ENCODE measurements around the gene NAA38.

Gene NAA38

DNA sequence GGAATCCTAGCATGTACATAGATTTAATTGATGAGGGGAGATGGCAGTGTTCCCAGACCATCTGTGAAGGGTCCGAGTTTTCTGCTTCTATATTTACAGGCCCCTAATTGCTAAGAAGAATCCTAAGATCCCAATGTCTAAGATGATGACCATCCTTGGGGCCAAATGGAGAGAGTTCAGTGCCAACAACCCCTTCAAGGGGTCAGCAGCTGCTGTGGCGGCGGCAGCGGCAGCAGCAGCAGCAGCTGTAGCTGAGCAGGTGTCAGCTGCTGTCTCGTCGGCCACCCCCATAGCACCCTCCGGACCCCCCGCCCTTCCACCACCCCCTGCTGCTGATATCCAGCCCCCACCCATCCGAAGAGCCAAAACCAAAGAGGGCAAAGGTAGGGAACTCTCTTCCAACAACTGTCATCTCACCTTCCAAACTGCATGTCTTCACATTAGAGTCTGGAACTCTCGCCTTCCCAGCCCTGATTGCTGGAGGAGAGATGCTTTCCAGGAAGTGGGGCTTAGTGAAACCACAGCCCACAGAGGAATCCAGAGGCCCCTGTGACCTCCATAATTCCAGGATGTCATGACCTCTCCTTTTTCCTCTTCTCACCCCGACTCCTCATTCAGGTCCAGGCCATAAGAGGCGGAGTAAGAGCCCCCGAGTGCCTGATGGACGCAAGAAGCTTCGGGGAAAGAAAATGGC is 36.0 kb upstream of the NAA38 start:
- no peaks in the 10 kb centered on the region for H3K79me2 ChIP-seq (ENCODE audit: low read length)
- no peak overlapping the region for H3K27ac ChIP-seq (ENCODE audit: low read length)
- H3K36me3 ChIP-seq (replicated peaks; ENCODE audit: insufficient read depth, low read length) = no peaks in the 10 kb centered on the region
- no peak overlapping the region for H3K9ac ChIP-seq (ENCODE audit: low read length)
- no peaks in the 10 kb centered on the region for H4K20me1 ChIP-seq (ENCODE audit: insufficient read depth, low read length)
- no peak overlapping the region for H2AFZ ChIP-seq (ENCODE audit: low read length)
- H3K27me3 ChIP-seq (replicated peaks; ENCODE audit: insufficient read depth, low read length) = peaks cover 42% of the 10 kb centered on the region
- no peak overlapping the region for H3K4me3 ChIP-seq (ENCODE audit: low read length)
- no peak for DNase-seq
- no peaks in the 10 kb centered on the region for H3K9me2 ChIP-seq (replicated peaks; ENCODE audit: insufficient read depth, low read length)
- TF ChIP-seq EZH2 (optimal IDR thresholded peaks at IDR 0.05; ENCODE audit: low read depth, low read length) (no peak), EZH2phosphoT487 (IDR thresholded peaks at IDR 0.05; ENCODE audit: low read length) (no peak)
- TF ChIP-seq, protein P1, sequence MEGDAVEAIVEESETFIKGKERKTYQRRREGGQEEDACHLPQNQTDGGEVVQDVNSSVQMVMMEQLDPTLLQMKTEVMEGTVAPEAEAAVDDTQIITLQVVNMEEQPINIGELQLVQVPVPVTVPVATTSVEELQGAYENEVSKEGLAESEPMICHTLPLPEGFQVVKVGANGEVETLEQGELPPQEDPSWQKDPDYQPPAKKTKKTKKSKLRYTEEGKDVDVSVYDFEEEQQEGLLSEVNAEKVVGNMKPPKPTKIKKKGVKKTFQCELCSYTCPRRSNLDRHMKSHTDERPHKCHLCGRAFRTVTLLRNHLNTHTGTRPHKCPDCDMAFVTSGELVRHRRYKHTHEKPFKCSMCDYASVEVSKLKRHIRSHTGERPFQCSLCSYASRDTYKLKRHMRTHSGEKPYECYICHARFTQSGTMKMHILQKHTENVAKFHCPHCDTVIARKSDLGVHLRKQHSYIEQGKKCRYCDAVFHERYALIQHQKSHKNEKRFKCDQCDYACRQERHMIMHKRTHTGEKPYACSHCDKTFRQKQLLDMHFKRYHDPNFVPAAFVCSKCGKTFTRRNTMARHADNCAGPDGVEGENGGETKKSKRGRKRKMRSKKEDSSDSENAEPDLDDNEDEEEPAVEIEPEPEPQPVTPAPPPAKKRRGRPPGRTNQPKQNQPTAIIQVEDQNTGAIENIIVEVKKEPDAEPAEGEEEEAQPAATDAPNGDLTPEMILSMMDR (IDR thresholded peaks at IDR 0.05; ENCODE audit: low read length) = no peak
- no peaks in the 10 kb centered on the region for H3F3A ChIP-seq (ENCODE audit: insufficient read depth, low read length)
- no peak overlapping the region for H3K4me2 ChIP-seq (ENCODE audit: low read depth, low read length)
- no peaks in the 10 kb centered on the region for H3K4me1 ChIP-seq (ENCODE audit: low read length)
- H3K9me3 ChIP-seq (replicated peaks; ENCODE audit: insufficient read depth, low read length) = no peaks in the 10 kb centered on the region

DNA sequence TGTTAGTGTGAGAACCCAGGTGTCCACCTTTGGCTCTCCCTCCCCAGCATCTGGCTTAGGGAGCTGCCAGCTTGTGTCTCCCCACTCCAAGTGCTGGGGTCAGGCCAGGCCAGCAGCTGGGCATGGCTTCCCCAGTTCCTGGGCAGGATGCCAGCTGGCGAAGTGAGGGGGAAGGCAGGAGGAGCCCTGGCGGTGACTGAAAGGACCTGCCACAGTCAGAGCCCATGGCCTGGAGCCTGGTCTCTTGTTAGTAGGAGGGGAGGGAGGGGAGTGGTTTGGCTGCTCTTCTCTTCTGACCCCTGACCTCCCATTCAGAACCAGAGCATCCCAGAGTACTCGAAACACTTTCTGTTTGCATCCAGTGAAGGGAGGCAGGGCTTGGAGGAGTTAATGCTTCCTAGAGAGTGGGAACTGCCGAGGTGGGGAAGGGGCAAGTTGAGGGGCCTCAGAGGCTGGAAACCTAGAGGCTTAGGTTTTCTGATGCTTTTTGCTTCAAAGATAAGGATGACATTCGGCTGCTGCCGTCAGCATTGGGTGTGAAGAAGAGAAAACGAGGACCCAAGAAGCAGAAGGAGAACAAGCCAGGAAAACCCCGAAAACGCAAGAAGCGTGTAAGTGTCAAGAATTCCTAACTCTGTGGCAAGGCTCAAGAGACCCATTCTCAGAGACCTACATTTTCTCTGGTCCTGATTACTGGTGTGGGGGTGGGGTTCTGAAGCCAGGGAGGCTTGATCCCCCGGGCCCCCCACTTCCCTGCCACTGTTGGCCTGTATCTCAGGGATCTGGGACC is 32.0 kb upstream of the NAA38 start:
- no peak overlapping the region for H3K9ac ChIP-seq (ENCODE audit: low read length)
- no peak for DNase-seq
- H3K4me2 ChIP-seq (ENCODE audit: low read depth, low read length) = no peak overlapping the region
- no peak overlapping the region for H2AFZ ChIP-seq (ENCODE audit: low read length)
- H3K79me2 ChIP-seq (ENCODE audit: low read length) = no peaks in the 10 kb centered on the region
- H3K36me3 ChIP-seq (replicated peaks; ENCODE audit: insufficient read depth, low read length) = no peaks in the 10 kb centered on the region
- H3K4me1 ChIP-seq (ENCODE audit: low read length) = peaks cover 16% of the 10 kb centered on the region
- H3K4me3 ChIP-seq (ENCODE audit: low read length) = no peak overlapping the region
- no peaks in the 10 kb centered on the region for H4K20me1 ChIP-seq (ENCODE audit: insufficient read depth, low read length)
- no peaks in the 10 kb centered on the region for H3K9me2 ChIP-seq (replicated peaks; ENCODE audit: insufficient read depth, low read length)
- H3K9me3 ChIP-seq (replicated peaks; ENCODE audit: insufficient read depth, low read length) = no peaks in the 10 kb centered on the region
- peaks cover 64% of the 10 kb centered on the region for H3K27me3 ChIP-seq (replicated peaks; ENCODE audit: insufficient read depth, low read length)
- TF ChIP-seq, protein P1 (IDR thresholded peaks at IDR 0.05; ENCODE audit: low read length) = no peak
- no peak for TF ChIP-seq EZH2phosphoT487 (IDR thresholded peaks at IDR 0.05; ENCODE audit: low read length)
- no peak for TF ChIP-seq EZH2 (optimal IDR thresholded peaks at IDR 0.05; ENCODE audit: low read depth, low read length)
- H3F3A ChIP-seq (ENCODE audit: insufficient read depth, low read length) = peaks cover 4% of the 10 kb centered on the region; the same call in 1 of the 2 replicates
- H3K27ac ChIP-seq (ENCODE audit: low read length) = no peak overlapping the region

DNA sequence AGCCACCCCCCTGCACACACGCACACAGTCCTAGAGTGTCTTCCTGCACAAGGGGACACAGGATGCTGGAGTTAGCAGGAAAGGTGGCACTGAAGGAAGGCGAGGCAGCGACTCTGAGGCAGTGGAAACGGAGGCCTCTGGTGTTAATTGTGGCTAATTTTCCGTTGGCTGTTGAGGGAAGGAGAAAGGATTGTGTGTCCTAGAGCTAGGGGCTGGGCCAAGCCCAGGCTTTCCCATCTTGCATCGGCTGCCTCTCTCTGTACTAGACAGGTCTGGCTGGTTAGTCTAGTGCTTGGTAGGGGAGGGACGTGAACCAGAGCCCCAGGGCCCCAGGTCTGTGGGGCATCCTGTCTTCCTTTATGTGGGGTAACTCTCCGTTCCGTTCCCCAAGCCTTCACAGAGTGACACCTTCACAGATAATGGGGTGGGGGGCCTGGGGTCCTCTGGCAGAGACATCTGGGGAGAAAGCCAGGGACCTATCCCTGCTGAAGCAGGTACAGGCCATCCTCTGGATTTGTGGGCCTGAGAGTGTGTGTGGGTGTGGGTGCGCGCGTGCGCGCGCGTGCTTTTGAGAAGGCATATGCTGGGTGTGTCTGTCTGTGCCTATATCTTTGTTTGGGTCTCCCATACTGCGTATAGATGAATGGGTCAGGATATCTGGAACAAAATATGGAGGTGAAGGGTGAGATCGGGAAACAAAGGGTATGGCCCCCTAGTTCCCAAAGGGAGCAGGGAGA is 31.0 kb upstream of the NAA38 start, which contains the start of gene CHD3:
CHD3 (plus strand) TSS at position 606 of the 737 bp plus-strand sequence. CDS start 212 bp downstream, outside the sequence.
- peak within 1 kb of the TSS; percentile 73 for H2AFZ ChIP-seq (ENCODE audit: low read length)
- TF ChIP-seq EZH2phosphoT487 (IDR thresholded peaks at IDR 0.05; ENCODE audit: low read length) (no peak), EZH2 (optimal IDR thresholded peaks at IDR 0.05; ENCODE audit: low read depth, low read length) (no peak)
- TF ChIP-seq, protein P1 (IDR thresholded peaks at IDR 0.05; ENCODE audit: low read length) = no peak
- H3K4me1 ChIP-seq (ENCODE audit: low read length) = peaks cover 16% of the 10 kb centered on the region
- no peak for DNase-seq
- H3K9ac ChIP-seq (ENCODE audit: low read length) = no peak within 1 kb of the TSS
- H3K36me3 ChIP-seq (replicated peaks; ENCODE audit: insufficient read depth, low read length) = no peaks in the 10 kb centered on the region
- H3K4me3 ChIP-seq (ENCODE audit: low read length) = peak within 1 kb of the TSS; percentile 68
- peaks cover 67% of the 10 kb centered on the region for H3K27me3 ChIP-seq (replicated peaks; ENCODE audit: insufficient read depth, low read length)
- no peaks in the 10 kb centered on the region for H3K9me2 ChIP-seq (replicated peaks; ENCODE audit: insufficient read depth, low read length)
- H3K9me3 ChIP-seq (replicated peaks; ENCODE audit: insufficient read depth, low read length) = no peaks in the 10 kb centered on the region
- H3K27ac ChIP-seq (ENCODE audit: low read length) = no peak within 1 kb of the TSS
- H4K20me1 ChIP-seq (ENCODE audit: insufficient read depth, low read length) = no peaks in the 10 kb centered on the region
- H3K4me2 ChIP-seq (ENCODE audit: low read depth, low read length) = peak within 1 kb of the TSS; percentile 94
- peaks cover 4% of the 10 kb centered on the region; the same call in 1 of the 2 replicates for H3F3A ChIP-seq (ENCODE audit: insufficient read depth, low read length)
- H3K79me2 ChIP-seq (ENCODE audit: low read length) = no peaks in the 10 kb centered on the region
